ENCODE results near the gene PER1.

GRCh38 chr17:8162233-8162996 lies 10.2 kb upstream of the PER1 start, which contains the start of gene VAMP2:
- TF ChIP-seq CTCF (conservative IDR thresholded peaks at IDR 0.05; ENCODE audit: low read depth, low read length) (no peak), RAD21 (IDR thresholded peaks at IDR 0.05; ENCODE audit: low read length) (no peak), POLR2A (IDR thresholded peaks at IDR 0.05; ENCODE audit: low read depth, low read length) (peak; percentile 83), RCOR1 (IDR thresholded peaks at IDR 0.05; ENCODE audit: insufficient replicate concordance, low read length) (no peak), MXI1 (IDR thresholded peaks at IDR 0.05; ENCODE audit: borderline replicate concordance, low read depth, low read length) (peak; percentile 48; the same call in 1 of the 2 replicates), ELK1 (IDR thresholded peaks at IDR 0.05; ENCODE audit: borderline replicate concordance, low read depth, low read length) (no peak), CEBPB (IDR thresholded peaks at IDR 0.05; ENCODE audit: low read depth, low read length) (no peak), SMC3 (IDR thresholded peaks at IDR 0.05; ENCODE audit: low read depth, low read length) (no peak), MAZ (IDR thresholded peaks at IDR 0.05; ENCODE audit: borderline replicate concordance, low read depth, low read length) (peak; percentile 50; the same call in 1 of the 2 replicates), RFX5 (IDR thresholded peaks at IDR 0.05; ENCODE audit: low read depth, low read length) (no peak), USF2 (IDR thresholded peaks at IDR 0.05; ENCODE audit: low read depth, low read length) (no peak), MAFK (IDR thresholded peaks at IDR 0.05; ENCODE audit: low read depth, low read length) (no peak)

Measured in IMR-90 (cell line).